ENCODE data around the gene ZNF513.
"Not testable (repeated sequence)": the region's sequence is repeated elsewhere in the genome, so short reads cannot be mapped to it uniquely, and the experiment has no call there.

Gene ZNF513, protein sequence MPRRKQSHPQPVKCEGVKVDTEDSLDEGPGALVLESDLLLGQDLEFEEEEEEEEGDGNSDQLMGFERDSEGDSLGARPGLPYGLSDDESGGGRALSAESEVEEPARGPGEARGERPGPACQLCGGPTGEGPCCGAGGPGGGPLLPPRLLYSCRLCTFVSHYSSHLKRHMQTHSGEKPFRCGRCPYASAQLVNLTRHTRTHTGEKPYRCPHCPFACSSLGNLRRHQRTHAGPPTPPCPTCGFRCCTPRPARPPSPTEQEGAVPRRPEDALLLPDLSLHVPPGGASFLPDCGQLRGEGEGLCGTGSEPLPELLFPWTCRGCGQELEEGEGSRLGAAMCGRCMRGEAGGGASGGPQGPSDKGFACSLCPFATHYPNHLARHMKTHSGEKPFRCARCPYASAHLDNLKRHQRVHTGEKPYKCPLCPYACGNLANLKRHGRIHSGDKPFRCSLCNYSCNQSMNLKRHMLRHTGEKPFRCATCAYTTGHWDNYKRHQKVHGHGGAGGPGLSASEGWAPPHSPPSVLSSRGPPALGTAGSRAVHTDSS

DNA sequence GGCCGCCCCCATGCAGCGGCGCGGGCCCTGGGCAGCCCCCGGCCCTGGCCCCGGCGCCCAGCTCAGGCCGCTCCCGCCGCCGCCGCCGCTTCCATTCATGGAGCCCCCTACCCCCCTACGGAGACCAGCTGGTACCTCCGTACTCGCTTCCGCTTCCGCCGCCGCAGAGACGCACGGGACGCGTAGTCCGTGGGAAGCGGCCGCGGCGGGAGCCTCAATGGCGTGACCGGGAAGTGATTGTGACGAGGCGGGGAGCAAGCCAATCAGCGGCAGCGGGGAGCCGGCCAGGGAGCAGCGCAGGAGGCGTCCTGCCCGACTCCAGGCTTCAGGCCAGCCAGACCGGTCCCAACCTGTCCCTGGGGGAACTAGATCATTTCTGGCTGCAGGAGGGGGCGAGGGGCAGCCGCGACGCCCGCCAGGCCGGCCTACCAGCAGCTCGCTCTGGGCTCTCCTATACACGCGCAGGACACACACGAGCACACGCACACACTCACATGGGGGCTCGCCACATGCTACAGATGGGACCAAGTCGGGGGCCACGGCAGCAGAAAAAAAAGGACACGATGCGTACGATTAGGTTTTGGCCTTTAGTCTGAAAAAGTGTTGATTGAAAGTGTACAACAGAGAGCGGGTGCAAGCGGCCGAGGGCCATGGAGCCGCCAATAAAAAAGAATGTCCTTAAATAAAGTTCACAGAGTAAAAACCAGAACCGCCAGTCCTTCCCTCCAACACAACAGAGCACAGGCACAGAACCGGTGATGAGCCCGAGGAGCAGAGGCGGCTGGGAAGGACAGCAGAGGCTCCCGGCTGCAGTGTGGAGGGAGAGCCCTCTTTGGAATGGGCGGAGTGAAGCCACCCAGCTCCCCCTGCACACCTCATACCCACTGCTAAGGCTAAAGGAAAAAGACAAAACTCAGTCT, at the start of gene ZNF513:
Gene ZNF513 (minus strand): TSS at position 109 of the 920 bp plus-strand sequence. CDS start 208 bp downstream, outside the sequence.
- FAIRE-seq = peak; percentile 98
- DNase-seq (ENCODE audit: insufficient read length, low spot score) = peak; percentile 91

GRCh38 chr2:27428978-27429541, 48.5 kb upstream of the ZNF513 start:
- FAIRE-seq (peak; percentile 72), DNase-seq (ENCODE audit: insufficient read length, low spot score) (peak; percentile 91)

DNA sequence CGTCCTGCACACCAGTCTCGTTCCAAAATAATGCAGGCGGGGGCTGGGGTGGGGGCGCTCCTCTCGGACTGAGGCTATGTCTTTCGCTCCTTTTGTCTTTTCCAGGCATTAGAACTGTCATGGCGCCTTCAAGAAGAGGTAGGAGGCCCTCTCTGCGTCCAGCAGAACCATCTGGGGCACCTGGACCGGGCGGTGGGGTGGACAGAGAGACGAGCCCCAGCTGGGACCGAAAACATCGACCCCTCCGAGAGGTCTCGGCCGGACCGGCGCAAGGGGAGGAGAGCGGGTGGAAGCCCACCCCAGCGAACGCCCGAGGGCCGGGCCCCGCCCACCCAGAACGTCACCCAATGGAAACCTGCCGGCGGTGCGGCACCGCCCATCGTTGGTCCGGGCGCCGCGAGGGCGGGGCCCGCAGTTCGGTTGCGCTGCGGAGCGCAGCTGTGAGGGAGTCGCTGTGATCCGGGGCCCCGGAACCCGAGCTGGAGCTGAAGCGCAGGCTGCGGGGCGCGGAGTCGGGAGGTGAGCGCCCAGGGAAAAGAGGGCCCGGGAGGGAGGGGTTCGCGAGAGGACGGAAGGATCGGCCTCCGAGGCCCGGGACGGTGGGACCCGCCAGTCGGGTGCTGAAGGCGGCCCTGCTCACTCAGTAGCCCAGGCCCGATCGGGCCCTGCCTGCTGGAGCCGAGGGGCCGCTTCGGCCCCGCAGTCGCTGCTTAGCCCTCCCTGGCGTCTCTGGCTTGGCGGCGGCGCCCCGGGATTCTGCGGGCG, 47.9 kb upstream of the ZNF513 start, which contains the start of gene NRBP1:
Gene NRBP1 (plus strand): TSS at position 419 of the 765 bp plus-strand sequence. CDS start 4,643 bp downstream, outside the sequence.
- peak; percentile 96 for DNase-seq (ENCODE audit: insufficient read length, low spot score)
- peak; percentile 90 for FAIRE-seq

- DNase-seq (ENCODE audit: insufficient read length, low spot score) (no peak), FAIRE-seq (no peak)
Measured at GRCh38 chr2:27427863-27428212, 47.3 kb upstream of the ZNF513 start.

DNA sequence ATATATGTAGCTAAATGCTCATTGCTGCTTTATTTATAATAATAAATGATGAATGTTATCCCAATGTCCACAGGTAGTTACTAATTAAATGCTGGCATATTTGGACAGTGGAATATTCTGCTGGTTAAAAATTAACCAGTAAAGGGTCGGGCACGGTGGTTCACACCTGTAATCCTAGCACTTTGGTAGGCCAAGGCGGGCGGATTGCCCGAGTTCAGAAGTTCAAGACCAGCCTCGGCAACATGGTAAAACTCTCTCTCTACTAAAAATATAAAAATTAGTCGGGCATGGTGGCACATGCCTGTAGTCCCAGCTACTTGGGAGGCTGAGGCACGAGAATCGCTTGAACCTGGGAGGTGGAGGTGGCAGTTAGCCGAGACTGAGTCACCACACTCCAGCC, 44.5 kb upstream of the ZNF513 start:
- not testable (repeated sequence) for DNase-seq (ENCODE audit: insufficient read length, low spot score); FAIRE-seq

GRCh38 chr2:27422958-27423357, 42.4 kb upstream of the ZNF513 start:
- FAIRE-seq (no peak), DNase-seq (ENCODE audit: insufficient read length, low spot score) (no peak)

DNA sequence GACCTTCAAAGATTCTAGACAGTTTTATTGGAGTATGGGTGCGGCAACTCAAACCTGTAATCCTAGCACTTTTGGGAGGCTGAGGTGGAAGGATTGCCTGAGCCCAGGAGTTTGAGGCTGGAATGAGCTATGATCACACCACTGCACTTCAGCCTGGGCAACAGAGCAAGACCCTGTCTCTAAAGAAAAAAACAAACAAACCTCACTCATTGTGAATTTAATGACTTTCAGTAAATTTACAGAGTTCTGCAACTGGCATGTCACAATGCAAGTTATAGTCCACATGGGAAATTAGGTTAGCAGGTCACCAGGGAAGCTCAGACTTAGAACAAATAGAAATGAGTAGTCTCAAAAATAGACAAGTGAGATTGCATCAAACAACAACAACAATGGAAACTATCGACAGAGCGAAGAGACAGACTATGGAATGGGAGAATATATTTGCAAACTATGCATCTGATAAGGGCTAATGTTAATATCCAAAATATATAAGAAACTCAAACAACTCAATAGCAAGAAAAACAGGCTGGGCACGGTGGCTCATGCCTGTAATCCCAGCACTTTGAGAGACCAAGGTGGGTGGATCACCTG, 41.2 kb upstream of the ZNF513 start:
- FAIRE-seq (no peak), DNase-seq (ENCODE audit: insufficient read length, low spot score) (no peak)

- DNase-seq (ENCODE audit: insufficient read length, low spot score) (no peak), FAIRE-seq (no peak)
Measured at GRCh38 chr2:27420996-27421395, 40.5 kb upstream of the ZNF513 start.

DNA sequence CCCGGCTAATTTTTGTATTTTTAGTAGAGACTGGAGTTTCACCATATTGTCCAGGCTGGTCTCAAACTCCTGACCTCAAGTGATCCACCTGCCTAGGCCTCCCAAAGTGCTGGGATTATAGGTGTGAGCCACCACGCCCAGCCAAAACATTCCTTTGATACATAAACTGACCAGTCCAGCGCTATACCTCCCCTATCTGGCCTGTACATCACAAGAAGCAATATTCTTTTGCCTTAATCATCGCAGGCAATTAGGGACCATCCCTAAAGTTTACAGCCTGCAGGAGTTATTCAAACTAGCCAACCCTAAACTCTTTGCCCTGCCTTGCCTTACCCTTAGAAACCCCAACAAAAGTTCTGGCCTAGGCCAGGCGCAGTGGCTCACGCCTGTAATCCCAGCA, 35.6 kb upstream of the ZNF513 start:
- FAIRE-seq = no peak

GRCh38 chr2:27412419-27413152, 32.1 kb upstream of the ZNF513 start:
- FAIRE-seq (no peak), DNase-seq (ENCODE audit: insufficient read length, low spot score) (no peak)

More for the DNA sequence above, 35.6 kb upstream of the ZNF513 start:
- no peak for DNase-seq (ENCODE audit: insufficient read length, low spot score)

DNA sequence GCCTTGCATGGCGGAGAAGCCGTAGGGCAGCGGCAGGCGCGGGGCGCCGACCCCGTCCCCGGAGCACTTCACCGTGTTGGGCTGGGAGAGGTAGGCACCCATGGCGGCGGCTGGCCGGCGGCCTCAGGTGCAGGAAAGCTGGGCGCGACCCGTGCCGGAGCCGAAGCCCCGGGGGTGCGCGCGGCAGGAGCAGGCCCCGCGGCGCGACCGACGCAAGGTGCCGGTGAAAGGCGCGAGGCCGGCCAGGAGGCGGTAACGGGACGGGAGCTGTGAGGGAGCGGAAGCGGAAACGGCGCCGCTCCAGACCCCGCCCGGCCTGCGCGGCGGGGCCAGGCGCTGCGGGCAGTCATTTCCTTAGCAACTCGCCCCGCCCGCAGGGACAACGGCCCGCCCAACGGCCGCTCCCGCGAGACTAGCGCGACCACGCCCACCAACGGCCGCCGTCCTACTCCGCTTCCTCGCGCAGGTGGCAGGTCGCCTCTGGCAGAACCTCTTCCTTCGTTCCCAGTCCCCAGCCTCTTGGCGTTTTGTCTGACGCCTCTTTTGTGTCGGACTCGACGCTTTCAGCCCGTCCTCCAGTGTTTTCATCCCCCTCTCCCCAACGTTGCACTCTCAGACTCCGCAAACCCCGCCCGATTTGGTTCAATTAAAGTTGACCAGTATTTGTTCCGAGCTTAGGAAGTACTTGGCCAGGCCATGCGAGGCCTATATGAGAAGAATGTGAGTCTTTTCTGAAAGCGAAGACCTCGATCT, 29.0 kb upstream of the ZNF513 start, which contains the start of gene PPM1G:
Gene PPM1G (minus strand): TSS at position 271 of the 753 bp plus-strand sequence. CDS start 169 bp downstream, at position 102.
- FAIRE-seq (peak; percentile 90), DNase-seq (ENCODE audit: insufficient read length, low spot score) (peak; percentile 93)

DNA sequence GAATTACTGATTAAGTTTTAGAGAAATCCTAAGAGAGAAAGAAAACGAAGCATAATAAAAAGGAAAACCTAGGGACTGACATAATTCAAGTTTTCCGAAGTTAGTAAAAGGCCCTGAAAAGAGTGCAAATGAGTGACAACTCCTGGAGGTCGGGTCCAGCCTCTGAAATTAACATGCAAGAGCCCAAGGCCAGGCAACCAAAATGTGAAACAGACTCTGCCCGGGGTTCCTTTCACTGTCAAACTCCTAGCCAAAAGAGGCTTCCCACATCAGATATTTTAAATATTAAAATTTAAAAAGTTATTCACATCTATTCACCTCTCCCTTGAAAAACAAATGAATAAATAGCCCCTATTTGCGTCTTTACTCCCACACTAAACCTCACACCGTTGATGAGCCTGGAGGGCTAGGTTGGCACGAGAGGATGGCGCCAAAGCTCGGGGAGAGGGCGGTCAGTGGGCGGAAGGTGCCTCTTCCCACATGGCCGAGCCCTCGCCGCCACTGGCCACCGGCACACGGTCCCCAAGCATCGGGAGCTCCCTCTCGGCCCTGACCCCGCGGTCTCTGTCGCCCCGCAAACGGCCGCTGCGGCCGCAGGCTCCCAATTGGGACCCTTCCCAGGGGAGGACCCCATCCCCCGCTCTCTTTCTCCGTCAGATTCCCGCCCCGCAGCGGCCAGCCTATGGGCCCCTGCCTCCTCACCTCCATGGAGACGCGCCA, 28.2 kb upstream of the ZNF513 start:
- peak; percentile 41 for DNase-seq (ENCODE audit: insufficient read length, low spot score)
- FAIRE-seq = no peak

DNA sequence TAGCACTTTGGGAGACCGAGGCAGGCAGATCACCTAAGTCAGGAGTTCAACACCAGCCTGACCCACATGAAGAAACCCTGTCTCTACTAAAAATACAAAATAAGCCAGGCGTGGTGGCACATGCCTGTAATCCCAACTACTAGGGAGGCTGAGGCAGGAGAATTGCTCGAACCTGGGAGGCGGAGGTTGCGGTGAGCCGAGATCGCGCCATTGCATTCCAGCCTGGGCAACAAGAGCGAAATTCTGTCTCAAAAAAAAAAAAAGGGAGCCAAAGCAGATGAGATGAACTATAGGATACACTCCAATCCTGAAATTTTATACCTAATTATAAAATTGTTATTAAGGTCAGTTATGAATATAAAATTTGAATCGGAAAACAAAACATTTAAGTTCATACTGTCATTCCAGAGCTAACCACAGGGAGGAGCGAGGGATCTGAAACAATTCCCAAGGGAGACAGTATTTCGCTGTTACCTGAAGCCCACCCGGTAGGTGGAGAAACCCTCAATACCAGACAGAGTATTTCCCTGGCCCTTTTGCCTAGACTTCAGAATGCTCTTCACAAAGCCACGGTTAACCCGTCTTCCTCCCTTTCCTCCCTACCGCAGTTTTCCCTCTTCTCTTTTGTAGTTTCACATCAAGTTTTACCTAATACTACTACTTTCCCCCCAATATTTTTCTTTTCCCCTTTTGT, 27.4 kb upstream of the ZNF513 start:
- DNase-seq (ENCODE audit: insufficient read length, low spot score) (peak; percentile 75), FAIRE-seq (no peak)

DNA sequence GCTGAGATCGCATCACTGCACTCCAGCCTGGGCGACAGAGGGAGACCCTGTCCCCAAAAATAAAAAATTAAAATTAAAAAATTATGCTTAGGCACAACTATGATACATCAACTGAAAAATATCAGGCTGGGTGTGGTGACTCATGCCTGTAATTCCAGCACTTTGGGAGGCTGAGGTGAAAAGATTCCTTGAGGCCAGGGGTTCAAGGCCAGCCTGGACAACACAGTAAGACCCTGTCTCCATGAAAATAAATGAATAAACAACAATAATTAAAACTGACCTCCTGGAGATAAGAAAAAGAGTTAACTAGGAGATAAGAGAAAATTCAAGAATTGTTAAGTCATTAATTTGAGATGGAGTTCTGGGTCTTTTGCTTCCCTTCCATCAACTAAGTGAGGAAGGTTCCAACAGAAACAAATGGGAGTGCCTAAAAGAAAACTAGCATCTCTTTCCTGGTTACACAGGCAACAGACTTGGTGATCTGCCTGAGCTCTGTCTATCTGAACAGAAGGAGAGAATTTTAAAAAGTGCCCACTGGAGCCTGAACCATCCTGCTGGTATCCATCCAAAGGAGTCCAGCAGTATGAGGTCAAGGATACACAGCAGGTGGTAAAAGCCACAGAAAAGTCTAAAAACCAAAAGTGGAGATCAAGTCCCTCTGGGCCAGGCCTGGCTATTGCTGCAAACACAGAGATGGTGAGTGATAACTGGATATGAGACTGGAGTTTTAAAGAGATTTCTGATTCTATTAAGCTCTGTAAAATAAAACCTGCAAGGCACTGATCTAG, 20.0 kb upstream of the ZNF513 start:
- DNase-seq (ENCODE audit: insufficient read length, low spot score) = no peak
- no peak for FAIRE-seq

- FAIRE-seq = no peak
- no peak for DNase-seq (ENCODE audit: insufficient read length, low spot score)
Measured at GRCh38 chr2:27398962-27399361, 18.4 kb upstream of the ZNF513 start.

GRCh38 chr2:27393225-27393624, 12.7 kb upstream of the ZNF513 start:
- DNase-seq (ENCODE audit: insufficient read length, low spot score) (no peak), FAIRE-seq (no peak)

All from HTR-8/SVneo (cell line).